Natural killer cell (primary cell): ENCODE measurements around the gene ABHD2. TPM values are rescaled to one million over a fixed set of nuclear protein-coding genes. Genes with fewer than 3 reads are reported as not detected.

Source experiments
- ATAC-seq, 3 donors: fragments of 150-1000 bp in 2 of 3; fragments of 200-7000 bp in 1 of 3; cut with Tn5 transposase; 1 replicate in 1 of 3; 2 replicates in 2 of 3; pipeline ENCODE4 v1.10.0; 2021; ENCODE audit warnings: mild to moderate bottlenecking in 2 of 3, moderate library complexity in 2 of 3
- DNase-seq, 2 donors: peaks; one replicate each; pipeline versions ENCODE4 v3.0.0 to v3.0.0-alpha.2; 2013 to 2021; ENCODE audit warnings: mixed read lengths in 1 of 2
- H3K27ac ChIP-seq: one replicate; pipeline ENCODE4 v1.5.1; 2013; ENCODE audit warnings: mild to moderate bottlenecking, low read length
- H3K27me3 ChIP-seq: one replicate; pipeline ENCODE4 v1.6.1; 2013; ENCODE audit warnings: low read length; ENCODE audit not compliant: control insufficient read depth, insufficient read depth
- H3K36me3 ChIP-seq: one replicate; pipeline ENCODE4 v1.6.1; 2013; ENCODE audit warnings: low read length; ENCODE audit not compliant: control insufficient read depth, insufficient read depth
- H3K4me1 ChIP-seq: one replicate; pipeline ENCODE4 v1.6.1; 2013; ENCODE audit warnings: low read length; ENCODE audit not compliant: control insufficient read depth, insufficient read depth
- H3K4me3 ChIP-seq: one replicate; pipeline ENCODE4 v1.5.1; 2013; ENCODE audit warnings: low read length
- H3K9me3 ChIP-seq: one replicate; pipeline ENCODE4 v1.6.1; 2013; ENCODE audit warnings: low read length; ENCODE audit not compliant: control insufficient read depth, insufficient read depth
- H3K27ac Mint-ChIP-seq, 2 donors: one replicate each; pipeline ENCODE4 v1.8.0; 2022; ENCODE audit warnings: mild to moderate bottlenecking in 2 of 2, mixed read lengths in 2 of 2, moderate library complexity in 1 of 2
- H3K27me3 Mint-ChIP-seq, 2 donors: one replicate each; pipeline ENCODE4 v1.8.0; 2022; ENCODE audit warnings: low read depth in 2 of 2, mixed read lengths in 2 of 2
- H3K36me3 Mint-ChIP-seq: one replicate; pipeline ENCODE4 v1.8.0; 2022; ENCODE audit warnings: mixed read lengths
- H3K4me1 Mint-ChIP-seq, 2 donors: one replicate each; pipeline ENCODE4 v1.8.0; 2022; ENCODE audit warnings: mixed read lengths in 2 of 2
- H3K4me3 Mint-ChIP-seq: one replicate; pipeline ENCODE4 v1.8.0; 2022; ENCODE audit warnings: mild to moderate bottlenecking, moderate library complexity, mixed read lengths
- H3K9me3 Mint-ChIP-seq, 2 donors: one replicate each; pipeline ENCODE4 v1.8.0; 2022; ENCODE audit warnings: mixed read lengths in 2 of 2
- WGBS: methylation state at CpG from one replicate; pipeline ENCODE4 v1.1.7; 2013; ENCODE audit warnings: missing lambda C conversion rate; ENCODE audit not compliant: insufficient coverage; 5-methylcytosine and 5-hydroxymethylcytosine counted together
- intact Hi-C: fragments of 100-400 bp; cut with micrococcal nuclease; formaldehyde crosslinking; loops from one replicate; pipeline ENCODE4 v1.14.2; 2022
- total RNA-seq, 4 donors: library from RNA; stranded (reverse); fragments of 120-200 nt in 1 of 4; gene quantifications; one replicate each; pipeline versions ENCODE4 v1.2.3 to v1.2.4, GENCODE V29; 2013 to 2022
- TF ChIP-seq, protein P1 (sequence below): fragments of 200-600 bp; IDR thresholded peaks from one replicate; pipeline ENCODE4 v1.8.0; 2022; ENCODE audit warnings: antibody characterized with exemption

Gene ABHD2
- total RNA-seq, 3 donors from 2014 or later (not counting 1 experiment from before 2014, with no cell fraction given), result 187 to 236 (median 191) TPM

DNA sequence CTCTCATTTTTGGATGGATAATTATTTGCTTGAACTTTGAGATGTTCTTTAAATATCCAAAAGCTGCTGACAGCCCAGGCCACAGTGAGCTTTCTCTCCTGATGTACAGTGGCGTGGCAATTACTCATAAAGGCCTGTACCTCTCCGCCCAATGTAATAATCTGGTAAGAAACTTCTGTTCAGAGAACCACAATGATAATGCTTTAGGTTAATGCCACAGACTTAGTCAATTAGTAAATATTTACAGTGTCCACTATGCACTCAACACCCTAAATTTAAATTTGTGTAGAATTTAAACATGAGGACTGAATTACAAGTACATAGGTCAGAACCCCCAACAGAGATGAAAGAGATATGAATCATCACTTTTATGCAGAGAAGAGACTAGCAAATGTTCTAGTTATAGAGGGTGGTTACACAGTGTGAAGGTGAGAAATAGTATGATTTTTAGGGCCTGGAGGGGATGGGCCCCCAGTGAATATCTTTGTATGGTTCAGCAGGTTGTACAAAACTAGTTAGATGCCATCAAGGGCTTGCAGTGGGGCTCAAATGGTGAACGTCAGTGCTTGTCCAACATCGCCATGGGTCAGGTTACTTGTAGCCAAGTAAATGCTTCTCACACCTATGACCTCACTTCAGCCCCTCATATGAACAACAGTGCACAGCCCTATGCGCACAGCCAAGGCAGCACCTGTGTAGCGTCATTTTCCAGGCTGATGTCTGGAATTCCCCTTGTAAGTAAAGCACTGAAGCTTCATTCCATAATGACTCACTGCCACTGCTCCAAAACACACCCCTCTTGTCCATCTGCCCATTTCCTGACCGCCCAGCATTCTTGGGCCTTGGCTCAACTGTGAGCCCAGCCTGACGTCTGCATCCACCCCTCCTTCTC is 13.3 kb downstream of the ABHD2 start:
- H3K4me3 ChIP-seq, result no peak overlapping the region
- Mint-ChIP-seq H3K27ac (peak overlapping the region; percentile 19 to 89), H3K4me3 (peak overlapping the region; percentile 68), H3K36me3 (no peaks in the 10 kb centered on the region), H3K9me3 (no peaks in the 10 kb centered on the region), H3K4me1 (peaks cover 48 to 53% of the 10 kb centered on the region in 2 donors), H3K27me3 (no peaks in the 10 kb centered on the region)
- no peak for DNase-seq
- H3K27ac ChIP-seq, result peak overlapping the region; percentile 48
- no peaks in the 10 kb centered on the region for H3K27me3 ChIP-seq
- TF ChIP-seq, protein P1, sequence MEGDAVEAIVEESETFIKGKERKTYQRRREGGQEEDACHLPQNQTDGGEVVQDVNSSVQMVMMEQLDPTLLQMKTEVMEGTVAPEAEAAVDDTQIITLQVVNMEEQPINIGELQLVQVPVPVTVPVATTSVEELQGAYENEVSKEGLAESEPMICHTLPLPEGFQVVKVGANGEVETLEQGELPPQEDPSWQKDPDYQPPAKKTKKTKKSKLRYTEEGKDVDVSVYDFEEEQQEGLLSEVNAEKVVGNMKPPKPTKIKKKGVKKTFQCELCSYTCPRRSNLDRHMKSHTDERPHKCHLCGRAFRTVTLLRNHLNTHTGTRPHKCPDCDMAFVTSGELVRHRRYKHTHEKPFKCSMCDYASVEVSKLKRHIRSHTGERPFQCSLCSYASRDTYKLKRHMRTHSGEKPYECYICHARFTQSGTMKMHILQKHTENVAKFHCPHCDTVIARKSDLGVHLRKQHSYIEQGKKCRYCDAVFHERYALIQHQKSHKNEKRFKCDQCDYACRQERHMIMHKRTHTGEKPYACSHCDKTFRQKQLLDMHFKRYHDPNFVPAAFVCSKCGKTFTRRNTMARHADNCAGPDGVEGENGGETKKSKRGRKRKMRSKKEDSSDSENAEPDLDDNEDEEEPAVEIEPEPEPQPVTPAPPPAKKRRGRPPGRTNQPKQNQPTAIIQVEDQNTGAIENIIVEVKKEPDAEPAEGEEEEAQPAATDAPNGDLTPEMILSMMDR, result no peak
- peaks cover 18% of the 10 kb centered on the region for H3K4me1 ChIP-seq
- intact Hi-C loops, result loop anchor here (1.0 to 10.0 kb wide), 2 partner anchors 29 to 73 kb away; no protein-coding TSS in a partner anchor
- H3K36me3 ChIP-seq, result peaks cover 22% of the 10 kb centered on the region
- ATAC-seq, result peak; percentile 84 to 92 (median 86)
- no peaks in the 10 kb centered on the region for H3K9me3 ChIP-seq
- WGBS, result 84% methylated on average over 8 of the region's 8 CpGs

DNA sequence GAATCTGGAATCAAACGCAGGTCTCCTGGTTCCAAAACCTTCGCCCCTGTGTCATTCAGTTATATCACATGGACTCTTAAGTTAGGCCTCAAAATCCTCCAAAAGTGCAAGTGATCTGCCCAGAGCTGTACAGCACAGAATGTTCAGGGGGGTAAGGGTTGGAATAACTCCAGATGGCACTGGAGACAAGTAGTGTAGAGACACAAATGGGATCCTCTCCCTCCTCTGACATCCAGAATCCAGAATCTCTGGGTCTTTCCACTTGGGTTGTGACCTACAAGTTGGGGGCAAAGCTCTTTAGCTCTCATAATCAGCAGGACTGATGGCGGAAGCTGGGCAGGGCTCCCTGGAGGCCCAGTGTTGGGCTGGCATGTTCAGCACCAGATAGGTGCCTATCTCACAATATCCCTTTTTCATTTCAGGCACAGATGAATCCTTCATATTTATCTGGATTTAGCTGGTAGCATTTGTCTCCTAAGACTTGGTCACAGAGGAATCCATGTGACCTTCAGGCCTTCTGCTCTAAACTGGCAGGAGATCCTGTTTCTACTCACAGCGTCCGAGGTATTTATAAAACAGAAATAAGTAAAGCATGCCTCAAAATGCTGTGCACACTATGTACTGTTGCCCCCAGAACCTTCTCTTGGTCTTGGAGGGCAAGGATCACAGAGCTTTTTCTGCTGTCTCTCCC is 15.4 kb downstream of the ABHD2 start:
- WGBS, result 93% methylated on average over 5 of the region's 5 CpGs
- Mint-ChIP-seq H3K27ac (peak overlapping the region; percentile 76 to 89), H3K4me3 (peak overlapping the region; percentile 28), H3K9me3 (no peaks in the 10 kb centered on the region), H3K4me1 (peaks cover 50 to 58% of the 10 kb centered on the region in 2 donors), H3K27me3 (no peaks in the 10 kb centered on the region), H3K36me3 (no peaks in the 10 kb centered on the region)
- intact Hi-C loops, result loop anchor here (10.0 kb wide), 1 partner anchor 71 kb away; no protein-coding TSS in a partner anchor
- peaks cover 24% of the 10 kb centered on the region for H3K4me1 ChIP-seq
- ATAC-seq (no peak), DNase-seq (no peak)
- TF ChIP-seq, protein P1, result no peak
- H3K36me3 ChIP-seq, result peaks cover 24% of the 10 kb centered on the region
- no peaks in the 10 kb centered on the region for H3K9me3 ChIP-seq
- no peak overlapping the region for H3K27ac ChIP-seq
- H3K27me3 ChIP-seq, result no peaks in the 10 kb centered on the region
- H3K4me3 ChIP-seq, result no peak overlapping the region

DNA sequence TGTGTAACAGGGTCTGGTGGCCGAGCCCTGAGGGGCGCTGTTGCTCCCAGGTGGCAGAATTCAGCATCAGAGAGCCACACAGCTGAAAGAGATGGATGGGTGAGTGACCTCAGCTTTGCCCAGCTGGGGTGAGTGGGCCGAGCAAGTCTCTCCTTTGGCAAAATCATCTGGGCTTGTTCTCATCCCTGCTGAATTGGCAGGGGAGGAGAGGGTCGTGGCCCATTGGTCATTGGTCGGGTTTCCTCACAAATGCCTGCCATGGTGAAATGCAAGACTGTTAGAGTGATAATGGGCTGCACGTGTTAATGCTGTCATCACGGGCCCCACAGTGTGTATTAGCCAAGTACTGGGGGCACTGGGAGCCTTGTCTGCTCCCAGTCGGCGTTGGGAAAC is 15.9 kb downstream of the ABHD2 start:
- H3K36me3 ChIP-seq, result peaks cover 20% of the 10 kb centered on the region
- Mint-ChIP-seq H3K4me1 (peaks cover 50 to 63% of the 10 kb centered on the region in 2 donors), H3K36me3 (no peaks in the 10 kb centered on the region), H3K27ac (no peak overlapping the region), H3K27me3 (no peaks in the 10 kb centered on the region), H3K4me3 (no peak overlapping the region), H3K9me3 (no peaks in the 10 kb centered on the region)
- H3K27ac ChIP-seq, result no peak overlapping the region
- intact Hi-C loops, result loop anchor here (10.0 kb wide), 1 partner anchor 71 kb away; no protein-coding TSS in a partner anchor
- H3K4me3 ChIP-seq, result no peak overlapping the region
- TF ChIP-seq, protein P1, result no peak
- no peak for DNase-seq
- peaks cover 28% of the 10 kb centered on the region for H3K4me1 ChIP-seq
- no peaks in the 10 kb centered on the region for H3K27me3 ChIP-seq
- no peaks in the 10 kb centered on the region for H3K9me3 ChIP-seq
- WGBS, result 97% methylated on average over 9 of the region's 9 CpGs
- no peak for ATAC-seq
